Endothelial cell (in vitro differentiated cells): ENCODE measurements around the gene PCDHA1. TPM values are rescaled to one million over a fixed set of nuclear protein-coding genes. Genes with fewer than 3 reads are reported as not detected.
A peak's percentile ranks its signal among the peaks of the same experiment; 100 is the strongest.
"Not testable (repeated sequence)": the region's sequence is repeated elsewhere in the genome, so short reads cannot be mapped to it uniquely, and the experiment has no call there.

Source experiments
- DNase-seq: peaks from one replicate; pipeline ENCODE4 v3.0.0; 2021; ENCODE audit warnings: low spot score
- H3K27ac Mint-ChIP-seq: one replicate; pipeline ENCODE4 v1.8.0; 2021; ENCODE audit warnings: mixed read lengths, inconsistent platforms; ENCODE audit not compliant: unreplicated experiment
- H3K27me3 Mint-ChIP-seq: one replicate; pipeline ENCODE4 v1.8.0; 2021; ENCODE audit warnings: mild to moderate bottlenecking, moderate library complexity, mixed read lengths, inconsistent platforms; ENCODE audit not compliant: unreplicated experiment
- H3K36me3 Mint-ChIP-seq: one replicate; pipeline ENCODE4 v1.8.0; 2021; ENCODE audit warnings: mild to moderate bottlenecking, low read depth, mixed read lengths, inconsistent platforms; ENCODE audit not compliant: unreplicated experiment
- H3K4me1 Mint-ChIP-seq: one replicate; pipeline ENCODE4 v1.8.0; 2021; ENCODE audit warnings: mild to moderate bottlenecking, mixed read lengths, inconsistent platforms; ENCODE audit not compliant: unreplicated experiment
- H3K4me3 Mint-ChIP-seq: one replicate; pipeline ENCODE4 v1.8.0; 2021; ENCODE audit warnings: mild to moderate bottlenecking, mixed read lengths, inconsistent platforms; ENCODE audit not compliant: unreplicated experiment
- H3K9me3 Mint-ChIP-seq: one replicate; pipeline ENCODE4 v1.8.0; 2021; ENCODE audit warnings: mixed read lengths, inconsistent platforms; ENCODE audit not compliant: unreplicated experiment
- CTCF ChIP-seq: fragments of 200-600 bp; sonication (generic); IDR thresholded peaks from one replicate; pipeline ENCODE4 v1.5.0; 2021; ENCODE audit warnings: antibody characterized with exemption; ENCODE audit not compliant: unreplicated experiment
- total RNA-seq: library from RNA; stranded (reverse); fragmentation: NEBNext Ultra II Directional; extraction: Animal tissue kit (Norgen Biotek cat#: 25700); gene quantifications from one replicate; pipeline ENCODE4 v1.2.1, GENCODE V29; 2021; ENCODE audit not compliant: unreplicated experiment

The PCDHA1 gene
- total RNA-seq, 1 donor from 2014 or later = 0.13 TPM

GRCh38 chr5:140767444-140767843 is 18.5 kb upstream of the PCDHA1 start:
- TF ChIP-seq CTCF = no peak
- no peaks in the 10 kb centered on the region for H3K27me3 Mint-ChIP-seq
- no peak overlapping the region for H3K27ac Mint-ChIP-seq
- no peaks in the 10 kb centered on the region for H3K4me1 Mint-ChIP-seq
- peaks cover 37% of the 10 kb centered on the region for H3K9me3 Mint-ChIP-seq
- H3K4me3 Mint-ChIP-seq = no peak overlapping the region
- no peak for DNase-seq
- peaks cover 8% of the 10 kb centered on the region for H3K36me3 Mint-ChIP-seq

GRCh38 chr5:140780512-140780911 is 5.4 kb upstream of the PCDHA1 start:
- Mint-ChIP-seq H3K4me1 (no peaks in the 10 kb centered on the region), H3K4me3 (no peak overlapping the region), H3K36me3 (peaks cover 30% of the 10 kb centered on the region), H3K27ac (no peak overlapping the region), H3K9me3 (peaks cover 41% of the 10 kb centered on the region), H3K27me3 (no peaks in the 10 kb centered on the region)
- DNase-seq = no peak
- TF ChIP-seq CTCF = no peak

- H3K4me3 Mint-ChIP-seq, H3K27me3 Mint-ChIP-seq, H3K4me1 Mint-ChIP-seq, DNase-seq, H3K27ac Mint-ChIP-seq: not testable (repeated sequence)
- H3K36me3 Mint-ChIP-seq = peaks cover 21% of the 10 kb centered on the region
- peaks cover 20% of the 10 kb centered on the region for H3K9me3 Mint-ChIP-seq
Measured at GRCh38 chr5:140787422-140787821, 1.5 kb downstream of the PCDHA1 start.

- not testable (repeated sequence) for DNase-seq, H3K4me1 Mint-ChIP-seq, H3K27ac Mint-ChIP-seq, H3K4me3 Mint-ChIP-seq, H3K27me3 Mint-ChIP-seq
- Mint-ChIP-seq H3K9me3 (peaks cover 15% of the 10 kb centered on the region), H3K36me3 (peaks cover 17% of the 10 kb centered on the region)
Measured at GRCh38 chr5:140787849-140788504, 2.0 kb downstream of the PCDHA1 start.

GRCh38 chr5:140791089-140791488 is 5.1 kb downstream of the PCDHA1 start:
- H3K4me1 Mint-ChIP-seq = no peaks in the 10 kb centered on the region
- no peaks in the 10 kb centered on the region for H3K27me3 Mint-ChIP-seq
- DNase-seq = no peak
- H3K36me3 Mint-ChIP-seq = peaks cover 16% of the 10 kb centered on the region
- H3K9me3 Mint-ChIP-seq = peaks cover 7% of the 10 kb centered on the region
- TF ChIP-seq CTCF = no peak
- H3K27ac Mint-ChIP-seq = no peak overlapping the region
- H3K4me3 Mint-ChIP-seq = no peak overlapping the region

GRCh38 chr5:140794595-140795258 is 8.8 kb downstream of the PCDHA1 start, which contains the start of gene PCDHA2:
PCDHA2 (plus strand) TSS chr5:140794852.
- no peaks in the 10 kb centered on the region for H3K27me3 Mint-ChIP-seq
- H3K9me3 Mint-ChIP-seq = no peaks in the 10 kb centered on the region
- H3K27ac Mint-ChIP-seq = peak within 1 kb of the TSS; percentile 26
- H3K4me1 Mint-ChIP-seq = no peaks in the 10 kb centered on the region
- TF ChIP-seq CTCF = no peak
- H3K4me3 Mint-ChIP-seq = peak within 1 kb of the TSS; percentile 91
- peaks cover 13% of the 10 kb centered on the region for H3K36me3 Mint-ChIP-seq
- no peak for DNase-seq
